GM12878 (cell line): ENCODE measurements around the gene SNRPN. TPM values are rescaled to one million over a fixed set of nuclear protein-coding genes. Genes with fewer than 3 reads are reported as not detected.

Experiments
- ATAC-seq: fragments of 200-7000 bp; cut with Tn5 transposase; 3 replicates; pipeline ENCODE4 v1.9.1; 2020; ENCODE audit warnings: mild to moderate bottlenecking, moderate library complexity
- BruUV-seq: library from RNA; stranded (reverse); fragments of 400-500 nt; replicated peaks from 2 replicates; lab custom pipeline; 2021; lab: Mats Ljungman, UMichigan
- CTCF ChIA-PET: fragments of 300-600 bp; sonication (Branson Sonifier 250); formaldehyde crosslinking; extraction: SDS; loops from one replicate; lab custom pipeline; 2021; ENCODE audit warnings: inconsistent platforms; lab: Yijun Ruan, JAX
- POLR2A ChIA-PET: fragments of 350-600 bp; formaldehyde crosslinking; extraction: SDS; loops from one replicate; lab custom pipeline; 2021; ENCODE audit warnings: inconsistent platforms; lab: Charles Lee
- RAD21 ChIA-PET: fragments of 300-600 bp; sonication (Branson Sonifier 250); formaldehyde crosslinking; loops from one replicate; lab custom pipeline; 2023; ENCODE audit warnings: antibody characterized with exemption; ENCODE audit not compliant: unreplicated experiment; lab: Charles Lee
- SMC1A ChIA-PET: fragments of 300-600 bp; sonication (Branson Sonifier 250); formaldehyde crosslinking; loops from one replicate; lab custom pipeline; 2023; ENCODE audit not compliant: unreplicated experiment, uncharacterized antibody; lab: Charles Lee
- DNase-seq: peaks from one replicate; pipeline ENCODE4 v3.0.0-alpha.2; 2011; ENCODE audit warnings: low read depth, low spot score
- FAIRE-seq: peaks from 3 replicates; lab custom pipeline; 2011; peaks lifted over from hg19 to GRCh38; lab: Jason Lieb, UNC
- H2AFZ ChIP-seq: 2 replicates; pipeline ENCODE4 v1.6.0; 2011; ENCODE audit warnings: low read depth, low read length, control low read depth; ENCODE audit not compliant: control insufficient read depth
- H3K27ac ChIP-seq: 2 replicates; pipeline ENCODE4 v1.5.1; 2011; ENCODE audit warnings: control low read depth; ENCODE audit not compliant: control insufficient read depth, insufficient read depth
- H3K27me3 ChIP-seq, 2 experiments: replicated peaks in 1 of 2; 2 replicates each; pipeline versions ENCODE4 v1.6.0 to v1.6.1; 2011; ENCODE audit warnings: low read length in 1 of 2; ENCODE audit not compliant: control insufficient read depth in 2 of 2, insufficient read depth in 2 of 2
- H3K36me3 ChIP-seq, 2 experiments: 2 replicates each; pipeline ENCODE4 v1.5.1; 2011; ENCODE audit warnings: low read length in 1 of 2; ENCODE audit not compliant: control insufficient read depth in 2 of 2, insufficient read depth in 2 of 2
- H3K4me1 ChIP-seq: 2 replicates; pipeline ENCODE4 v1.6.1; 2011; ENCODE audit warnings: mild to moderate bottlenecking, low read length, moderate library complexity, mixed read lengths; ENCODE audit not compliant: control insufficient read depth, insufficient read depth
- H3K4me2 ChIP-seq: 2 replicates; pipeline ENCODE4 v1.6.0; 2011; ENCODE audit warnings: control low read depth; ENCODE audit not compliant: control insufficient read depth, insufficient read depth
- H3K4me3 ChIP-seq: fragments of 200-600 bp; sonication (generic); 2 replicates; pipeline ENCODE4 v1.5.1; 2016
- H3K79me2 ChIP-seq: 2 replicates; pipeline ENCODE4 v1.6.0; 2011; ENCODE audit warnings: low read length; ENCODE audit not compliant: control insufficient read depth, insufficient read depth
- H3K9ac ChIP-seq: 2 replicates; pipeline ENCODE4 v1.8.0; 2011; ENCODE audit warnings: low read length, control low read depth, mixed read lengths; ENCODE audit not compliant: control insufficient read depth, insufficient read depth
- H3K9me3 ChIP-seq: replicated peaks from 3 replicates; pipeline ENCODE4 v1.5.1; 2011; ENCODE audit warnings: mild to moderate bottlenecking, low read length; ENCODE audit not compliant: control insufficient read depth, insufficient read depth
- H4K20me1 ChIP-seq: 2 replicates; pipeline ENCODE4 v1.6.0; 2011; ENCODE audit not compliant: control insufficient read depth, insufficient read depth
- BRCA1 ChIP-seq: IDR thresholded peaks from 2 replicates; pipeline ENCODE4 v1.6.1; 2011; ENCODE audit warnings: low read depth, low read length, improper control_type of control experiment
- CBFB ChIP-seq: IDR thresholded peaks from 2 replicates; pipeline ENCODE4 v1.6.1; 2016; ENCODE audit warnings: antibody characterized with exemption, low read depth
- CHD4 ChIP-seq: fragments of 200-600 bp; sonication (generic); IDR thresholded peaks from 2 replicates; pipeline ENCODE4 v1.6.1; 2016; ENCODE audit warnings: mild to moderate bottlenecking
- E2F4 ChIP-seq: IDR thresholded peaks from 2 replicates; pipeline ENCODE4 v1.6.1; 2012; ENCODE audit warnings: low read depth, low read length, improper control_type of control experiment
- EP300 ChIP-seq, 2 experiments: fragments of 150-350 bp in 1 of 2; IDR thresholded peaks; 2 replicates each; pipeline ENCODE4 v1.6.1; 2011 to 2012; ENCODE audit warnings: low read depth in 2 of 2, low read length in 2 of 2, borderline replicate concordance in 1 of 2, improper control_type of control experiment in 1 of 2, inconsistent platforms in 1 of 2; ENCODE audit not compliant: control insufficient read depth in 1 of 2
- ETV6 ChIP-seq, 2 experiments: fragments of 450-650 bp in 1 of 2; IDR thresholded peaks in 1 of 2; conservative IDR thresholded peaks in 1 of 2; 2 replicates each; pipeline ENCODE4 v1.6.1; 2014; ENCODE audit warnings: antibody characterized with exemption in 1 of 2, borderline replicate concordance in 1 of 2, low read depth in 1 of 2, mild to moderate bottlenecking in 1 of 2, moderate library complexity in 1 of 2
- FOXK2 ChIP-seq: fragments of 450-650 bp; IDR thresholded peaks from 2 replicates; pipeline ENCODE4 v1.6.1; 2017; ENCODE audit warnings: mild to moderate bottlenecking, moderate library complexity
- FOXM1 ChIP-seq: IDR thresholded peaks from 2 replicates; pipeline ENCODE4 v1.6.1; 2012; ENCODE audit warnings: low read depth, mild to moderate bottlenecking, inconsistent platforms, low read length, moderate library complexity
- SKIL ChIP-seq: fragments of 450-650 bp; IDR thresholded peaks from 2 replicates; pipeline ENCODE4 v1.6.1; 2017; ENCODE audit warnings: mild to moderate bottlenecking, low read depth, inconsistent platforms; ENCODE audit not compliant: poor library complexity, severe bottlenecking
- SREBF2 ChIP-seq: IDR thresholded peaks from 2 replicates; pipeline ENCODE4 v1.6.1; 2012; ENCODE audit warnings: mild to moderate bottlenecking, low read length
- STAT1 ChIP-seq: fragments of 450-650 bp; conservative IDR thresholded peaks from 2 replicates; pipeline ENCODE4 v1.6.1; 2014; ENCODE audit warnings: antibody characterized with exemption, mild to moderate bottlenecking
- ZBED1 ChIP-seq: IDR thresholded peaks from 2 replicates; pipeline ENCODE4 v1.6.1; 2016; ENCODE audit warnings: borderline replicate concordance
- WGBS: methylation state at CpG from one replicate; pipeline ENCODE4 v1.1.6; 2016; ENCODE audit warnings: low lambda C conversion rate; ENCODE audit not compliant: insufficient replicate concordance, insufficient coverage; ENCODE audit errors: missing lambda C conversion rate; 5-methylcytosine and 5-hydroxymethylcytosine counted together
- in situ Hi-C: fragments of 300-500 bp; cut with MboI; formaldehyde crosslinking; loops from 9 replicates; pipeline ENCODE4 v1.14.3; 2018; ENCODE audit warnings: mixed read lengths
- intact Hi-C: fragments of 100-400 bp; cut with micrococcal nuclease; formaldehyde crosslinking; loops from one replicate; pipeline ENCODE4 v1.14.2; 2022; ENCODE audit not compliant: unreplicated experiment
- polyA plus RNA-seq, 11 experiments: library from polyadenylated mRNA; depleted of rRNA in 4 of 11; unstranded in 6 of 11; stranded (reverse) in 5 of 11; fragments of >200 nt; fragmentation: Nextera tagmentation in 4 of 11; fragmentation: Illumina TruSeq in 1 of 11; extraction: Ambion mirVana in 4 of 11; extraction: Trizol in 1 of 11; gene quantifications; 1 replicate in 1 of 11; 2 replicates in 10 of 11; pipeline versions ENCODE4 v1.2.1 to v1.2.3, GENCODE V29; 2011 to 2016; ENCODE audit warnings: inconsistent platforms in 2 of 11, missing spikeins in 2 of 11, low read depth in 1 of 11
- total RNA-seq, 4 experiments: library from RNA; depleted of rRNA in 3 of 4; stranded (reverse); fragments of >200 nt in 3 of 4; fragmentation: Illumina TruSeq in 1 of 4; extraction: Trizol in 1 of 4; gene quantifications; 2 replicates each; pipeline versions ENCODE4 v1.2.1 to v1.2.3, GENCODE V29; 2013 to 2021
- TF ChIP-seq, protein P1 (sequence below): IDR thresholded peaks from 2 replicates; pipeline ENCODE4 v1.6.1; 2011; ENCODE audit warnings: mild to moderate bottlenecking, low read depth, low read length, moderate library complexity; ENCODE audit not compliant: insufficient replicate concordance
- TF ChIP-seq, protein P2 (sequence below): fragments of 450-650 bp; IDR thresholded peaks from 2 replicates; pipeline ENCODE4 v1.6.1; 2017; ENCODE audit warnings: antibody characterized with exemption, mild to moderate bottlenecking, moderate library complexity
- TF ChIP-seq, protein P3 (sequence below), 3 experiments: IDR thresholded peaks in 2 of 3; conservative IDR thresholded peaks in 1 of 3; 2 replicates each; pipeline ENCODE4 v1.5.1; 2011; ENCODE audit warnings: low read depth in 3 of 3, low read length in 3 of 3, mild to moderate bottlenecking in 3 of 3, control low read depth in 2 of 3, moderate library complexity in 2 of 3, inconsistent platforms in 1 of 3, mixed read lengths in 1 of 3; ENCODE audit not compliant: control insufficient read depth in 2 of 3, insufficient read depth in 1 of 3; ENCODE audit errors: extremely low read depth in 1 of 3

SNRPN gene
- total and polyA plus RNA-seq, 10 of the 15 experiments (the other 5 are each of a cell fraction or from before 2014, with no cell fraction given) = 9.1 to 103 (median 45.5) TPM

DNA sequence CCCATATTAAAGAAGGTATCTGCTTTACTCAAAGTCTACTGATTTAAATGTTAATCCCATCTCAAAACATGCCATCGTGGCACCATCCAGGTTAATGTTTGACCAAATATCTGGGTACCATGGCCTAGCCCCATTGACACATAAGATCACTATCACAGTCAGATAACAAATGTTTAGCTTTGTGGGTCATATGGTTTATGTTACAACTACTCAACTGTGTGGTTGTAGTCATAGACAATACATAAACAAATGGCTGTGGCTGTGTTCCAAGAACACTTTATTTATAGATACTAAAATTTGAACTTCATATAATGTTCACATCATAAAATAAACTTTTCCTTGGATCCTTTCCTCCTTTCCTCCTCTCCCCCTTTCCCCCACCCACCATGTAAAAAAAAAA is 9.8 kb upstream of the SNRPN start:
- ATAC-seq (no peak), FAIRE-seq (no peak), DNase-seq (no peak)
- SMC1A ChIA-PET = interaction anchor here (0.6 kb wide), 1 partner anchor 799 kb away, joined by 3 read pairs; no protein-coding TSS in a partner anchor
- H3K4me1 ChIP-seq = no peaks in the 10 kb centered on the region
- CTCF ChIA-PET = interaction anchor here (1.2 kb wide), 1 partner anchor 16 kb away, joined by 3 read pairs; no protein-coding TSS in a partner anchor
- no peak overlapping the region for H3K9ac ChIP-seq
- H4K20me1 ChIP-seq = no peaks in the 10 kb centered on the region
- POLR2A ChIA-PET = no interaction called here
- H3K27me3 ChIP-seq = no peaks in the 10 kb centered on the region
- BruUV-seq = no TSS peak
- H3K27ac ChIP-seq = no peak overlapping the region
- no peaks in the 10 kb centered on the region; the same call in 2 of the 3 replicates for H3K9me3 ChIP-seq
- in situ Hi-C loops = no loop called here
- intact Hi-C loops = no loop called here
- WGBS = 0% methylated on average over 1 of the region's 1 CpG
- H2AFZ ChIP-seq = no peak overlapping the region
- H3K79me2 ChIP-seq = no peaks in the 10 kb centered on the region
- H3K36me3 ChIP-seq = no peaks in the 10 kb centered on the region
- RAD21 ChIA-PET = no interaction called here
- no peak overlapping the region for H3K4me2 ChIP-seq
- H3K4me3 ChIP-seq = no peak overlapping the region
- TF ChIP-seq ETV6 (conservative IDR thresholded peaks at IDR 0.05 in 1 of 2, IDR thresholded peaks at IDR 0.05 in 1 of 2; ENCODE audit: borderline replicate concordance in 1 of 2, low read depth in 1 of 2) = no peak
- no peak for TF ChIP-seq EP300 (IDR thresholded peaks at IDR 0.05; ENCODE audit: borderline replicate concordance in 1 of 2, control insufficient read depth in 1 of 2, low read depth in 2 of 2, low read length in 2 of 2)
- TF ChIP-seq SKIL = no peak
- TF ChIP-seq, protein P1, sequence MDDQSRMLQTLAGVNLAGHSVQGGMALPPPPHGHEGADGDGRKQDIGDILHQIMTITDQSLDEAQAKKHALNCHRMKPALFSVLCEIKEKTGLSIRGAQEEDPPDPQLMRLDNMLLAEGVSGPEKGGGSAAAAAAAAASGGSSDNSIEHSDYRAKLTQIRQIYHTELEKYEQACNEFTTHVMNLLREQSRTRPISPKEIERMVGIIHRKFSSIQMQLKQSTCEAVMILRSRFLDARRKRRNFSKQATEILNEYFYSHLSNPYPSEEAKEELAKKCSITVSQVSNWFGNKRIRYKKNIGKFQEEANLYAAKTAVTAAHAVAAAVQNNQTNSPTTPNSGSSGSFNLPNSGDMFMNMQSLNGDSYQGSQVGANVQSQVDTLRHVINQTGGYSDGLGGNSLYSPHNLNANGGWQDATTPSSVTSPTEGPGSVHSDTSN = no peak
- TF ChIP-seq, protein P2, sequence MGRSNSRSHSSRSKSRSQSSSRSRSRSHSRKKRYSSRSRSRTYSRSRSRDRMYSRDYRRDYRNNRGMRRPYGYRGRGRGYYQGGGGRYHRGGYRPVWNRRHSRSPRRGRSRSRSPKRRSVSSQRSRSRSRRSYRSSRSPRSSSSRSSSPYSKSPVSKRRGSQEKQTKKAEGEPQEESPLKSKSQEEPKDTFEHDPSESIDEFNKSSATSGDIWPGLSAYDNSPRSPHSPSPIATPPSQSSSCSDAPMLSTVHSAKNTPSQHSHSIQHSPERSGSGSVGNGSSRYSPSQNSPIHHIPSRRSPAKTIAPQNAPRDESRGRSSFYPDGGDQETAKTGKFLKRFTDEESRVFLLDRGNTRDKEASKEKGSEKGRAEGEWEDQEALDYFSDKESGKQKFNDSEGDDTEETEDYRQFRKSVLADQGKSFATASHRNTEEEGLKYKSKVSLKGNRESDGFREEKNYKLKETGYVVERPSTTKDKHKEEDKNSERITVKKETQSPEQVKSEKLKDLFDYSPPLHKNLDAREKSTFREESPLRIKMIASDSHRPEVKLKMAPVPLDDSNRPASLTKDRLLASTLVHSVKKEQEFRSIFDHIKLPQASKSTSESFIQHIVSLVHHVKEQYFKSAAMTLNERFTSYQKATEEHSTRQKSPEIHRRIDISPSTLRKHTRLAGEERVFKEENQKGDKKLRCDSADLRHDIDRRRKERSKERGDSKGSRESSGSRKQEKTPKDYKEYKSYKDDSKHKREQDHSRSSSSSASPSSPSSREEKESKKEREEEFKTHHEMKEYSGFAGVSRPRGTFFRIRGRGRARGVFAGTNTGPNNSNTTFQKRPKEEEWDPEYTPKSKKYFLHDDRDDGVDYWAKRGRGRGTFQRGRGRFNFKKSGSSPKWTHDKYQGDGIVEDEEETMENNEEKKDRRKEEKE = no peak
- no peak for TF ChIP-seq FOXK2
- TF ChIP-seq SREBF2 = no peak
- TF ChIP-seq BRCA1 = no peak
- no peak for TF ChIP-seq E2F4
- no peak for TF ChIP-seq STAT1
- TF ChIP-seq, protein P3, sequence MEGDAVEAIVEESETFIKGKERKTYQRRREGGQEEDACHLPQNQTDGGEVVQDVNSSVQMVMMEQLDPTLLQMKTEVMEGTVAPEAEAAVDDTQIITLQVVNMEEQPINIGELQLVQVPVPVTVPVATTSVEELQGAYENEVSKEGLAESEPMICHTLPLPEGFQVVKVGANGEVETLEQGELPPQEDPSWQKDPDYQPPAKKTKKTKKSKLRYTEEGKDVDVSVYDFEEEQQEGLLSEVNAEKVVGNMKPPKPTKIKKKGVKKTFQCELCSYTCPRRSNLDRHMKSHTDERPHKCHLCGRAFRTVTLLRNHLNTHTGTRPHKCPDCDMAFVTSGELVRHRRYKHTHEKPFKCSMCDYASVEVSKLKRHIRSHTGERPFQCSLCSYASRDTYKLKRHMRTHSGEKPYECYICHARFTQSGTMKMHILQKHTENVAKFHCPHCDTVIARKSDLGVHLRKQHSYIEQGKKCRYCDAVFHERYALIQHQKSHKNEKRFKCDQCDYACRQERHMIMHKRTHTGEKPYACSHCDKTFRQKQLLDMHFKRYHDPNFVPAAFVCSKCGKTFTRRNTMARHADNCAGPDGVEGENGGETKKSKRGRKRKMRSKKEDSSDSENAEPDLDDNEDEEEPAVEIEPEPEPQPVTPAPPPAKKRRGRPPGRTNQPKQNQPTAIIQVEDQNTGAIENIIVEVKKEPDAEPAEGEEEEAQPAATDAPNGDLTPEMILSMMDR (IDR thresholded peaks at IDR 0.05 in 2 of 3, conservative IDR thresholded peaks at IDR 0.05 in 1 of 3; ENCODE audit: control insufficient read depth in 2 of 3, extremely low read depth in 1 of 3, insufficient read depth in 1 of 3, low read depth in 3 of 3, low read length in 3 of 3) = no peak
- TF ChIP-seq FOXM1 = no peak
- no peak for TF ChIP-seq ZBED1
- no peak for TF ChIP-seq CBFB
- no peak for TF ChIP-seq CHD4
